ENCODE results near the gene RPP14.

RPP14 gene

DNA sequence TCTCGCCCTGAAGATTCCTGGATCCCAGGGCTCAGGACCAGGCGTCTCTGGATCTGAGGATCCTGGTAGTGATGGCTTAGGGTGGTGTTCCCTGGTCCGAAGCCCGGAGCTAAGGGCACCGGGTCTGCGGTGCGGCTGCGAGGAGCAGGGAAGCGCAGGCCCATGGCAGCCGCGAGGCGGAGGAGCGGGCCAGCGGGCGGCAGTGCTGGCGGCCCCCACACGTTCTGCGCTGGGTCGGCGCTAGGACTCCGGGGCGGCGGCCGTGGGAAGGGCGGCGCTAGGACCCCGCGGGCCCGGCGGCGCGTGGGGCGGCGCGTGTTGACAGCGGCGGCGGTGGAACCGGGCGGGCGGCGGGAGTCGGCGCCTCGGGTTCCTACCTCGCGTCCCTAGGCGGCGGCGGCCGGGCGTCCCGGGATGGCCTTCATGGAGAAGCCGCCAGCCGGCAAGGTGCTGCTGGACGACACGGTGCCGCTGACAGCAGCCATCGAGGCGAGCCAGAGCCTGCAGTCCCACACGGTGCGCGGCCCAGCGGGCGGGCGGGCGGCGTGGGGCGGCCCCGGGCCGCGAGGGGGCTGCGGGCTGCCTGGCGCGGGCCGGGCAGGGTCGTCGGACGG is 26.6 kb downstream of the RPP14 start, which contains the start of gene PXK (continued):
- TF ChIP-seq, protein P1, sequence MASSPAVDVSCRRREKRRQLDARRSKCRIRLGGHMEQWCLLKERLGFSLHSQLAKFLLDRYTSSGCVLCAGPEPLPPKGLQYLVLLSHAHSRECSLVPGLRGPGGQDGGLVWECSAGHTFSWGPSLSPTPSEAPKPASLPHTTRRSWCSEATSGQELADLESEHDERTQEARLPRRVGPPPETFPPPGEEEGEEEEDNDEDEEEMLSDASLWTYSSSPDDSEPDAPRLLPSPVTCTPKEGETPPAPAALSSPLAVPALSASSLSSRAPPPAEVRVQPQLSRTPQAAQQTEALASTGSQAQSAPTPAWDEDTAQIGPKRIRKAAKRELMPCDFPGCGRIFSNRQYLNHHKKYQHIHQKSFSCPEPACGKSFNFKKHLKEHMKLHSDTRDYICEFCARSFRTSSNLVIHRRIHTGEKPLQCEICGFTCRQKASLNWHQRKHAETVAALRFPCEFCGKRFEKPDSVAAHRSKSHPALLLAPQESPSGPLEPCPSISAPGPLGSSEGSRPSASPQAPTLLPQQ (tag by site-specific recombination; IDR thresholded peaks at IDR 0.05) = peak; percentile 70
- TF ChIP-seq, protein P2, sequence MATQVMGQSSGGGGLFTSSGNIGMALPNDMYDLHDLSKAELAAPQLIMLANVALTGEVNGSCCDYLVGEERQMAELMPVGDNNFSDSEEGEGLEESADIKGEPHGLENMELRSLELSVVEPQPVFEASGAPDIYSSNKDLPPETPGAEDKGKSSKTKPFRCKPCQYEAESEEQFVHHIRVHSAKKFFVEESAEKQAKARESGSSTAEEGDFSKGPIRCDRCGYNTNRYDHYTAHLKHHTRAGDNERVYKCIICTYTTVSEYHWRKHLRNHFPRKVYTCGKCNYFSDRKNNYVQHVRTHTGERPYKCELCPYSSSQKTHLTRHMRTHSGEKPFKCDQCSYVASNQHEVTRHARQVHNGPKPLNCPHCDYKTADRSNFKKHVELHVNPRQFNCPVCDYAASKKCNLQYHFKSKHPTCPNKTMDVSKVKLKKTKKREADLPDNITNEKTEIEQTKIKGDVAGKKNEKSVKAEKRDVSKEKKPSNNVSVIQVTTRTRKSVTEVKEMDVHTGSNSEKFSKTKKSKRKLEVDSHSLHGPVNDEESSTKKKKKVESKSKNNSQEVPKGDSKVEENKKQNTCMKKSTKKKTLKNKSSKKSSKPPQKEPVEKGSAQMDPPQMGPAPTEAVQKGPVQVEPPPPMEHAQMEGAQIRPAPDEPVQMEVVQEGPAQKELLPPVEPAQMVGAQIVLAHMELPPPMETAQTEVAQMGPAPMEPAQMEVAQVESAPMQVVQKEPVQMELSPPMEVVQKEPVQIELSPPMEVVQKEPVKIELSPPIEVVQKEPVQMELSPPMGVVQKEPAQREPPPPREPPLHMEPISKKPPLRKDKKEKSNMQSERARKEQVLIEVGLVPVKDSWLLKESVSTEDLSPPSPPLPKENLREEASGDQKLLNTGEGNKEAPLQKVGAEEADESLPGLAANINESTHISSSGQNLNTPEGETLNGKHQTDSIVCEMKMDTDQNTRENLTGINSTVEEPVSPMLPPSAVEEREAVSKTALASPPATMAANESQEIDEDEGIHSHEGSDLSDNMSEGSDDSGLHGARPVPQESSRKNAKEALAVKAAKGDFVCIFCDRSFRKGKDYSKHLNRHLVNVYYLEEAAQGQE (tag by site-specific recombination; IDR thresholded peaks at IDR 0.05) = no peak
- TF ChIP-seq ZBTB1 (tag by site-specific recombination; IDR thresholded peaks at IDR 0.05) = no peak
- TF ChIP-seq YY1 (tag by site-specific recombination; IDR thresholded peaks at IDR 0.05) = peak; percentile 42; the same call in 1 of the 2 replicates
- TF ChIP-seq, protein P3, sequence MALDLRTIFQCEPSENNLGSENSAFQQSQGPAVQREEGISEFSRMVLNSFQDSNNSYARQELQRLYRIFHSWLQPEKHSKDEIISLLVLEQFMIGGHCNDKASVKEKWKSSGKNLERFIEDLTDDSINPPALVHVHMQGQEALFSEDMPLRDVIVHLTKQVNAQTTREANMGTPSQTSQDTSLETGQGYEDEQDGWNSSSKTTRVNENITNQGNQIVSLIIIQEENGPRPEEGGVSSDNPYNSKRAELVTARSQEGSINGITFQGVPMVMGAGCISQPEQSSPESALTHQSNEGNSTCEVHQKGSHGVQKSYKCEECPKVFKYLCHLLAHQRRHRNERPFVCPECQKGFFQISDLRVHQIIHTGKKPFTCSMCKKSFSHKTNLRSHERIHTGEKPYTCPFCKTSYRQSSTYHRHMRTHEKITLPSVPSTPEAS (tag by site-specific recombination; IDR thresholded peaks at IDR 0.05) = no peak
- TF ChIP-seq, protein P4, sequence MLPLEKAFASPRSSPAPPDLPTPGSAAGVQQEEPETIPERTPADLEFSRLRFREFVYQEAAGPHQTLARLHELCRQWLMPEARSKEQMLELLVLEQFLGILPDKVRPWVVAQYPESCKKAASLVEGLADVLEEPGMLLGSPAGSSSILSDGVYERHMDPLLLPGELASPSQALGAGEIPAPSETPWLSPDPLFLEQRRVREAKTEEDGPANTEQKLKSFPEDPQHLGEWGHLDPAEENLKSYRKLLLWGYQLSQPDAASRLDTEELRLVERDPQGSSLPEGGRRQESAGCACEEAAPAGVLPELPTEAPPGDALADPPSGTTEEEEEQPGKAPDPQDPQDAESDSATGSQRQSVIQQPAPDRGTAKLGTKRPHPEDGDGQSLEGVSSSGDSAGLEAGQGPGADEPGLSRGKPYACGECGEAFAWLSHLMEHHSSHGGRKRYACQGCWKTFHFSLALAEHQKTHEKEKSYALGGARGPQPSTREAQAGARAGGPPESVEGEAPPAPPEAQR (tag by site-specific recombination; IDR thresholded peaks at IDR 0.05) = no peak
- no peak for TF ChIP-seq ZNF211 (tag by site-specific recombination; IDR thresholded peaks at IDR 0.05; ENCODE audit: low read depth)
- TF ChIP-seq ZNF501 (tag by site-specific recombination; IDR thresholded peaks at IDR 0.05) = no peak
- peak; percentile 18; the same call in 1 of the 2 replicates for TF ChIP-seq GLIS2 (tag by site-specific recombination; IDR thresholded peaks at IDR 0.05)
- TF ChIP-seq KLF1 (tag by site-specific recombination; IDR thresholded peaks at IDR 0.05) = no peak
- TF ChIP-seq ZNF596 (tag by site-specific recombination; IDR thresholded peaks at IDR 0.05) = peak; percentile 42; the same call in 1 of the 2 replicates
- TF ChIP-seq ZSCAN16 (tag by site-specific recombination; IDR thresholded peaks at IDR 0.05) = no peak
- no peak for TF ChIP-seq ZNF623 (tag by site-specific recombination; IDR thresholded peaks at IDR 0.05)
- no peak for TF ChIP-seq SCRT2 (tag by site-specific recombination; IDR thresholded peaks at IDR 0.05)
- TF ChIP-seq ZNF266 (tag by site-specific recombination; IDR thresholded peaks at IDR 0.05; ENCODE audit: low read depth) = no peak
- TF ChIP-seq, protein P5, sequence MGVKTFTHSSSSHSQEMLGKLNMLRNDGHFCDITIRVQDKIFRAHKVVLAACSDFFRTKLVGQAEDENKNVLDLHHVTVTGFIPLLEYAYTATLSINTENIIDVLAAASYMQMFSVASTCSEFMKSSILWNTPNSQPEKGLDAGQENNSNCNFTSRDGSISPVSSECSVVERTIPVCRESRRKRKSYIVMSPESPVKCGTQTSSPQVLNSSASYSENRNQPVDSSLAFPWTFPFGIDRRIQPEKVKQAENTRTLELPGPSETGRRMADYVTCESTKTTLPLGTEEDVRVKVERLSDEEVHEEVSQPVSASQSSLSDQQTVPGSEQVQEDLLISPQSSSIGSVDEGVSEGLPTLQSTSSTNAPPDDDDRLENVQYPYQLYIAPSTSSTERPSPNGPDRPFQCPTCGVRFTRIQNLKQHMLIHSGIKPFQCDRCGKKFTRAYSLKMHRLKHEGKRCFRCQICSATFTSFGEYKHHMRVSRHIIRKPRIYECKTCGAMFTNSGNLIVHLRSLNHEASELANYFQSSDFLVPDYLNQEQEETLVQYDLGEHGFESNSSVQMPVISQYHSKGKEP (tag by site-specific recombination; IDR thresholded peaks at IDR 0.05) = peak; percentile 73
- TF ChIP-seq ZNF521 (tag by site-specific recombination; IDR thresholded peaks at IDR 0.05) = no peak
- no peak for TF ChIP-seq ZNF433 (tag by site-specific recombination; IDR thresholded peaks at IDR 0.05; ENCODE audit: low read depth)
- TF ChIP-seq, protein P6, sequence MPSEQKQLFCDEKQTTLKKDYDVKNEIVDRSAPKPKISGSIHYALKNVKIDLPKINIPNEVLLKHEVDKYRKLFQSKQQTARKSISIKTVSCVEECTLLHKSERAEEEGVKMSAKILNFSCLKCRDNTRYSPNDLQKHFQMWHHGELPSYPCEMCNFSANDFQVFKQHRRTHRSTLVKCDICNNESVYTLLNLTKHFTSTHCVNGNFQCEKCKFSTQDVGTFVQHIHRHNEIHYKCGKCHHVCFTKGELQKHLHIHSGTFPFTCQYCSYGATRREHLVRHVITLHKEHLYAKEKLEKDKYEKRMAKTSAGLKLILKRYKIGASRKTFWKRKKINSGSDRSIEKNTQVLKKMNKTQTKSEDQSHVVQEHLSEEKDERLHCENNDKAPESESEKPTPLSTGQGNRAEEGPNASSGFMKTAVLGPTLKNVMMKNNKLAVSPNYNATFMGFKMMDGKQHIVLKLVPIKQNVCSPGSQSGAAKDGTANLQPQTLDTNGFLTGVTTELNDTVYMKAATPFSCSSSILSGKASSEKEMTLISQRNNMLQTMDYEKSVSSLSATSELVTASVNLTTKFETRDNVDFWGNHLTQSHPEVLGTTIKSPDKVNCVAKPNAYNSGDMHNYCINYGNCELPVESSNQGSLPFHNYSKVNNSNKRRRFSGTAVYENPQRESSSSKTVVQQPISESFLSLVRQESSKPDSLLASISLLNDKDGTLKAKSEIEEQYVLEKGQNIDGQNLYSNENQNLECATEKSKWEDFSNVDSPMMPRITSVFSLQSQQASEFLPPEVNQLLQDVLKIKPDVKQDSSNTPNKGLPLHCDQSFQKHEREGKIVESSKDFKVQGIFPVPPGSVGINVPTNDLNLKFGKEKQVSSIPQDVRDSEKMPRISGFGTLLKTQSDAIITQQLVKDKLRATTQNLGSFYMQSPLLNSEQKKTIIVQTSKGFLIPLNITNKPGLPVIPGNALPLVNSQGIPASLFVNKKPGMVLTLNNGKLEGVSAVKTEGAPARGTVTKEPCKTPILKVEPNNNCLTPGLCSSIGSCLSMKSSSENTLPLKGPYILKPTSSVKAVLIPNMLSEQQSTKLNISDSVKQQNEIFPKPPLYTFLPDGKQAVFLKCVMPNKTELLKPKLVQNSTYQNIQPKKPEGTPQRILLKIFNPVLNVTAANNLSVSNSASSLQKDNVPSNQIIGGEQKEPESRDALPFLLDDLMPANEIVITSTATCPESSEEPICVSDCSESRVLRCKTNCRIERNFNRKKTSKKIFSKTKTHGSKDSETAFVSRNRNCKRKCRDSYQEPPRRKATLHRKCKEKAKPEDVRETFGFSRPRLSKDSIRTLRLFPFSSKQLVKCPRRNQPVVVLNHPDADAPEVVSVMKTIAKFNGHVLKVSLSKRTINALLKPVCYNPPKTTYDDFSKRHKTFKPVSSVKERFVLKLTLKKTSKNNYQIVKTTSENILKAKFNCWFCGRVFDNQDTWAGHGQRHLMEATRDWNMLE (tag by site-specific recombination; conservative IDR thresholded peaks at IDR 0.05; ENCODE audit: low read depth) = no peak
- TF ChIP-seq, protein P7, sequence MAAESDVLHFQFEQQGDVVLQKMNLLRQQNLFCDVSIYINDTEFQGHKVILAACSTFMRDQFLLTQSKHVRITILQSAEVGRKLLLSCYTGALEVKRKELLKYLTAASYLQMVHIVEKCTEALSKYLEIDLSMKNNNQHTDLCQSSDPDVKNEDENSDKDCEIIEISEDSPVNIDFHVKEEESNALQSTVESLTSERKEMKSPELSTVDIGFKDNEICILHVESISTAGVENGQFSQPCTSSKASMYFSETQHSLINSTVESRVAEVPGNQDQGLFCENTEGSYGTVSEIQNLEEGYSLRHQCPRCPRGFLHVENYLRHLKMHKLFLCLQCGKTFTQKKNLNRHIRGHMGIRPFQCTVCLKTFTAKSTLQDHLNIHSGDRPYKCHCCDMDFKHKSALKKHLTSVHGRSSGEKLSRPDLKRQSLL (tag by site-specific recombination; IDR thresholded peaks at IDR 0.05) = no peak
- TF ChIP-seq ZNF626 (tag by site-specific recombination; IDR thresholded peaks at IDR 0.05) = 0 out of 2 replicates have a peak, but pooled peaks have one; percentile 37
- peak; percentile 35; the same call in 1 of the 2 replicates for TF ChIP-seq ZNF768 (tag by site-specific recombination; IDR thresholded peaks at IDR 0.05)

Measured in HEK293 (cell line).